Effector memory CD8-positive, alpha-beta T cell (primary cell): ENCODE results near the gene TARM1.
"Not testable (repeated sequence)": the region's sequence is repeated elsewhere in the genome, so short reads cannot be mapped to it uniquely, and the experiment has no call there.

Experiments
- ATAC-seq: fragments of 150-1000 bp; cut with Tn5 transposase; replicated peaks from 2 replicates; pipeline ENCODE4 v1.10.0; 2021; ENCODE audit warnings: mild to moderate bottlenecking, moderate library complexity
- DNase-seq, 3 experiments: peaks; one replicate each; pipeline ENCODE4 v3.0.0; 2021
- H3K27ac Mint-ChIP-seq, 2 donors: one replicate each; pipeline ENCODE4 v1.8.0; 2022; ENCODE audit warnings: mild to moderate bottlenecking in 2 of 2, mixed read lengths in 2 of 2, moderate library complexity in 2 of 2
- H3K27me3 Mint-ChIP-seq, 2 donors: one replicate each; pipeline ENCODE4 v1.8.0; 2022; ENCODE audit warnings: mixed read lengths in 2 of 2
- H3K36me3 Mint-ChIP-seq: one replicate; pipeline ENCODE4 v1.8.0; 2022; ENCODE audit warnings: mild to moderate bottlenecking, moderate library complexity, mixed read lengths; ENCODE audit not compliant: insufficient read depth
- H3K4me1 Mint-ChIP-seq, 2 donors: one replicate each; pipeline ENCODE4 v1.8.0; 2022; ENCODE audit warnings: low read depth in 2 of 2, mixed read lengths in 2 of 2
- H3K4me3 Mint-ChIP-seq, 2 donors: one replicate each; pipeline ENCODE4 v1.8.0; 2022; ENCODE audit warnings: mild to moderate bottlenecking in 2 of 2, mixed read lengths in 2 of 2, moderate library complexity in 2 of 2
- H3K9me3 Mint-ChIP-seq, 2 donors: one replicate each; pipeline ENCODE4 v1.8.0; 2022; ENCODE audit warnings: mixed read lengths in 2 of 2

The TARM1 gene

GRCh38 chr19:54094426-54095000 is 13.3 kb upstream of the TARM1 start:
- no peak overlapping the region for H3K27ac Mint-ChIP-seq
- H3K27me3 Mint-ChIP-seq = peaks cover 0 to 6% of the 10 kb centered on the region in 2 donors
- DNase-seq = no peak
- no peak for ATAC-seq
- H3K36me3 Mint-ChIP-seq = peaks cover 21% of the 10 kb centered on the region
- H3K9me3 Mint-ChIP-seq = no peaks in the 10 kb centered on the region
- H3K4me3 Mint-ChIP-seq = peak overlapping the region; percentile 15 to 61
- peaks cover 7 to 11% of the 10 kb centered on the region in 2 donors for H3K4me1 Mint-ChIP-seq

DNA sequence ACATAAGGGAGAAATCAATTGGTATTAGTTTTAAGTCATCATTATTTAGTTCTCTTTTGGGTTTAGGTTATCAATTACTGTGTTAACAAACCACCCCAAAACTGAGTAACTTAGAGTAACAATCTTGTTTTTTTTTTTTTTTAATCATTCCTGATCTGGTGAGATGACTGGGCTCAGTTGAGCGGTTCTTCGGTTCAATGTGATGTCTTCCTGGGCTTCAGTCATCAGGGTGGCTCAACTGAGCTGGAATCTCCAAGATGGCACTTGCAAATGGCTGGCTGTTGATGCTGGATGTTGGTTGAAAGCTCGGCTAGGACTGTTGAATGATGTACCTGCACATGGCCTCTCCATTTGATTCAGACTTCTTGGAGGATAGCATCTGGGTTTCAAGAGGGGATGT is 3.2 kb upstream of the TARM1 start:
- Mint-ChIP-seq H3K9me3 (no peaks in the 10 kb centered on the region), H3K4me3 (no peak overlapping the region), H3K4me1 (no peaks in the 10 kb centered on the region), H3K27ac (no peak overlapping the region), H3K27me3 (peaks cover under 1 to 2% of the 10 kb centered on the region in 2 donors), H3K36me3 (peaks cover 4% of the 10 kb centered on the region)
- ATAC-seq (no peak), DNase-seq (no peak)

DNA sequence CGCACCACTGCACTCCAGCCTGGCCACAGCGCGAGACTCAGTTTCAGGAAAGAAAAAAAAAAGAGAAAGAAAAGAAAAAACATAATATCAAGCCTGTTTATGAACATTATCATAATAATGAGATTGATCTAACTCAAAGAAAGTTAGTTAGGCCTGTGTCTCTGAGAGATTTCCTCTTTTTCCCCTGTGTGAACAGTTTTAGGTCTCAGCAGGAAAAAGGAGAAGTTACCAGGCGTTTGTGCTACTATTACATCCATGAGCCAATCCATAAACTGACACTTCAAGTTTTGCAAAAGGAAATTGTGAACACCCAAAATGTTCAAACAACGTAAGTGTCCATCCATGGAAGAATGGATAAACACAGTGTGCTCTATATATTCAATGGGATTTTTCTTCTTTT is 3.8 kb downstream of the TARM1 start:
- no peaks in the 10 kb centered on the region for H3K9me3 Mint-ChIP-seq
- no peaks in the 10 kb centered on the region for H3K4me1 Mint-ChIP-seq
- no peaks in the 10 kb centered on the region for H3K36me3 Mint-ChIP-seq
- H3K27ac Mint-ChIP-seq = no peak overlapping the region
- H3K27me3 Mint-ChIP-seq = peaks cover 12 to 15% of the 10 kb centered on the region in 2 donors
- no peak for ATAC-seq
- DNase-seq = no peak
- no peak overlapping the region for H3K4me3 Mint-ChIP-seq

- no peak for ATAC-seq
- no peak for DNase-seq
- Mint-ChIP-seq H3K4me3 (no peak overlapping the region), H3K9me3 (no peaks in the 10 kb centered on the region), H3K4me1 (no peaks in the 10 kb centered on the region), H3K27ac (no peak overlapping the region), H3K36me3 (no peaks in the 10 kb centered on the region), H3K27me3 (peaks cover 12 to 20% of the 10 kb centered on the region in 2 donors)
Measured at GRCh38 chr19:54074851-54075250, 6.3 kb downstream of the TARM1 start.

DNA sequence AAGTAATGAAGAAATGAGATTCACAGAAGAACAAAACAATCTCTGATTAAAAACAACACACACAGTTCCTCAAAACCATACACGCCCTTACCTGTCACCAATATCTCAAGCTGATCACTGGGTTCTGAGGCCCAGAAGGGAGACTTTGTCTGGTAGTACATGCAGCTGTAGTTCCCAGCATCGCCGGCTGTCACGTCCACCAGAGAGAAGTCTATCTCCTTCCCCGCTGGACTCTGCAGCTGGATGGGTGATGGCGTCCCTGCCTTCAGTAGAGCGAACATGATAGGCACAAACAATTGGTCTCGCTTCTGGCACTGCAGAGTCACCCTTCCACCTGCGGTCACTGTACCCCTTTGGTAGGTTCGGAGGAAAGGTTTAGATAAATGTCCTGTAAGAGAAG is 7.3 kb downstream of the TARM1 start:
- H3K4me1 Mint-ChIP-seq = no peaks in the 10 kb centered on the region
- H3K36me3 Mint-ChIP-seq = no peaks in the 10 kb centered on the region
- ATAC-seq (no peak), DNase-seq (no peak)
- H3K4me3 Mint-ChIP-seq = no peak overlapping the region
- no peaks in the 10 kb centered on the region for H3K9me3 Mint-ChIP-seq
- H3K27me3 Mint-ChIP-seq = peaks cover 4 to 14% of the 10 kb centered on the region in 2 donors
- no peak overlapping the region for H3K27ac Mint-ChIP-seq

- no peak overlapping the region for H3K27ac Mint-ChIP-seq
- H3K27me3 Mint-ChIP-seq = peaks cover 18 to 21% of the 10 kb centered on the region in 2 donors
Measured at GRCh38 chr19:54069470-54069869, 11.7 kb downstream of the TARM1 start.

GRCh38 chr19:54063350-54064116 is 17.6 kb downstream of the TARM1 start, which contains the start of gene VSTM1:
Gene VSTM1, minus strand, starts transcription at chr19:54063897. Its CDS starts 120 bp downstream, at chr19:54063777.
- Mint-ChIP-seq H3K36me3 (no peaks in the 10 kb centered on the region), H3K9me3 (no peaks in the 10 kb centered on the region), H3K4me1 (no peaks in the 10 kb centered on the region), H3K4me3 (no peak within 1 kb of the TSS), H3K27ac (no peak within 1 kb of the TSS), H3K27me3 (peaks cover 28 to 63% of the 10 kb centered on the region in 2 donors)
- no peak for ATAC-seq
- DNase-seq = no peak

More at GRCh38 chr19:54069470-54069869, 11.7 kb downstream of the TARM1 start:
- ATAC-seq = no peak
- H3K9me3 Mint-ChIP-seq = no peaks in the 10 kb centered on the region
- H3K4me3 Mint-ChIP-seq = no peak overlapping the region
- no peaks in the 10 kb centered on the region for H3K4me1 Mint-ChIP-seq
- H3K36me3 Mint-ChIP-seq = no peaks in the 10 kb centered on the region
- DNase-seq = no peak

GRCh38 chr19:54062643-54063042 is 18.5 kb downstream of the TARM1 start:
- Mint-ChIP-seq H3K27ac (no peak overlapping the region), H3K4me1 (no peaks in the 10 kb centered on the region), H3K4me3 (no peak overlapping the region), H3K9me3 (no peaks in the 10 kb centered on the region), H3K27me3 (peaks cover 23 to 63% of the 10 kb centered on the region in 2 donors), H3K36me3 (no peaks in the 10 kb centered on the region)
- ATAC-seq = no peak
- DNase-seq = no peak

- H3K4me3 Mint-ChIP-seq = no peak overlapping the region
- H3K27me3 Mint-ChIP-seq = peaks cover 26 to 35% of the 10 kb centered on the region in 2 donors
- DNase-seq (no peak), ATAC-seq (no peak)
- H3K9me3 Mint-ChIP-seq = no peaks in the 10 kb centered on the region
- H3K36me3 Mint-ChIP-seq = peaks cover 3% of the 10 kb centered on the region
- no peak overlapping the region for H3K27ac Mint-ChIP-seq
- no peaks in the 10 kb centered on the region for H3K4me1 Mint-ChIP-seq
Measured at GRCh38 chr19:54047616-54048015, 33.5 kb downstream of the TARM1 start.

DNA sequence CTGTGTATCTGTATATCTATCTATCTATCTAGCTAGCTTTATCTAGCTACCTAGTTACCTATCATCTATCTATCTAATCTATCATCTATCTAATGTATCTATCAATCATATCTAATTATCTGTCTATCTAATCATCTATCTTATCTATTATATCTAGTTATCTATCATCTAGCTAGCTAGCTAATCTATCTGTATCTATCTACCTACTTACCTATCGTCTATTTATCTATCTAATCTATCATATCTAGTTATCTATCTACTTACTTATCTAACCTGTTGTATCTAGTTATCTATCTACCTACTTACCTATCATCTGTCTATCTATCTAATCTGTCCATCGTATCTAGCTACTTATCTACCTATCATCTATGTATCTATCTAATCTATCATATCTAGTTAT is 35.4 kb downstream of the TARM1 start:
- Mint-ChIP-seq H3K27ac (no peak overlapping the region), H3K36me3 (peaks cover 3% of the 10 kb centered on the region), H3K4me1 (no peaks in the 10 kb centered on the region), H3K9me3 (no peaks in the 10 kb centered on the region), H3K4me3 (no peak overlapping the region), H3K27me3 (peaks cover 27 to 41% of the 10 kb centered on the region in 2 donors)
- no peak for DNase-seq
- no peak for ATAC-seq

GRCh38 chr19:54042989-54043388 is 38.2 kb downstream of the TARM1 start:
- ATAC-seq = no peak
- DNase-seq = no peak
- no peaks in the 10 kb centered on the region for H3K36me3 Mint-ChIP-seq
- H3K27ac Mint-ChIP-seq = no peak overlapping the region
- no peak overlapping the region for H3K4me3 Mint-ChIP-seq
- H3K27me3 Mint-ChIP-seq = peaks cover 30 to 34% of the 10 kb centered on the region in 2 donors
- no peaks in the 10 kb centered on the region for H3K9me3 Mint-ChIP-seq
- no peaks in the 10 kb centered on the region for H3K4me1 Mint-ChIP-seq

DNA sequence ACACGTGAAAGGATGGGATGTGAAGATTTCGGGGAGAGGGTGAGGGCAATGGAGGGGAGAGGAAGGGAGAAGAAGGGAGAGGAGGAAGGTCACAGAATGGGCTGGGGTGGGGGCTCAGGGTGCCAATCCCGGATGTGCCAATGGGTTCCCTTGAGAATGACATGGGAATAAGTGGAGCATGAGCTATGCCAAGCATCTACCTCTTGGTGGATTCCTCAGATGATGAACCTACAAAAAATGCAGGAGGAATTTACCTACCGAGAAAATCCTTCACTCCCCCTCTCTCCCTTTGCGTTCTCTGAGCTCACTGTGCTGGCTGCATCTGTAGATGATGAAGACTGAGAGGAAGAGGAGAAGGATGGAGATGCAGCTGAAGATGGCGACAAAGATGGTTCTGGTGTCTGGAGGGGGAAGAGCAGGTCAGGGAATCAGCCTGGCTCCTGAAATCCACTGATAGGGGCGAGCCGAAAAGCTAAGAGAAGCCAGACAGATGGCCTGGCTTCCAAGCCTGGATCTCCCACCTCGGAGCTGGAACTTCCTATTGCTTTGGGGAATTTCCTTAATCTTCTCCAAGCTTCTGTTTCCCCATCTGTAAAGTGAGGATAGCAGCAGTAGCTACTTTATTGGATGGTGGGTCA is 39.1 kb downstream of the TARM1 start:
- Mint-ChIP-seq H3K9me3 (no peaks in the 10 kb centered on the region), H3K4me1 (no peaks in the 10 kb centered on the region), H3K4me3 (no peak overlapping the region), H3K27me3 (peaks cover 37 to 43% of the 10 kb centered on the region in 2 donors), H3K36me3 (no peaks in the 10 kb centered on the region), H3K27ac (no peak overlapping the region)
- DNase-seq = no peak
- ATAC-seq = no peak

- H3K27ac Mint-ChIP-seq = no peak overlapping the region
- ATAC-seq (no peak), DNase-seq (no peak)
- H3K9me3 Mint-ChIP-seq = no peaks in the 10 kb centered on the region
- no peaks in the 10 kb centered on the region for H3K36me3 Mint-ChIP-seq
- H3K4me1 Mint-ChIP-seq = no peaks in the 10 kb centered on the region
- peaks cover 30 to 57% of the 10 kb centered on the region in 2 donors for H3K27me3 Mint-ChIP-seq
- H3K4me3 Mint-ChIP-seq = no peak overlapping the region
Measured at GRCh38 chr19:54040003-54040402, 41.2 kb downstream of the TARM1 start.

GRCh38 chr19:54036542-54036941 is 44.6 kb downstream of the TARM1 start:
- not testable (repeated sequence) for ATAC-seq, DNase-seq, H3K9me3 Mint-ChIP-seq, H3K27ac Mint-ChIP-seq, H3K36me3 Mint-ChIP-seq, H3K4me3 Mint-ChIP-seq, H3K4me1 Mint-ChIP-seq
- H3K27me3 Mint-ChIP-seq = peaks cover 24 to 50% of the 10 kb centered on the region in 2 donors
